Mesenteric fat pad (tissue), 1 donor: ENCODE results near the gene HAO2. TPM values are rescaled to one million over a fixed set of nuclear protein-coding genes. Genes with fewer than 3 reads are reported as not detected.
"Not testable (repeated sequence)": the region's sequence is repeated elsewhere in the genome, so short reads cannot be mapped to it uniquely, and the experiment has no call there.

Experiments used
- DNase-seq: peaks from one replicate; pipeline ENCODE4 v3.0.0-alpha.2; 2020; ENCODE audit warnings: low spot score
- long read RNA-seq: library from polyadenylated mRNA; unstranded; transcript quantifications from one replicate; pipeline ENCODE4 v2.0.0, GENCODE V29; 2020
- total RNA-seq: library from RNA; stranded (reverse); fragmentation: NEBNext Ultra II Directional; extraction: Animal tissue kit (Norgen Biotek cat#: 25700); gene quantifications from one replicate; pipeline ENCODE4 v1.2.1, GENCODE V29; 2021
- donor health status: DM: yes; HTN: yes; CAD: no.

Gene HAO2
- not detected for total RNA-seq
- long read RNA-seq = 0 reads

GRCh38 chr1:119368554-119368953 lies at the start of gene HAO2:
HAO2 (plus strand) TSS chr1:119368785; CDS start chr1:119381086, 12,301 bp downstream.
- DNase-seq = no peak

- DNase-seq = no peak
These were observed 48.5 kb upstream of the HAO2 start for GRCh38 chr1:119320100-119320499.

GRCh38 chr1:119321666-119322419 lies 46.7 kb upstream of the HAO2 start:
- no peak for DNase-seq

- DNase-seq = no peak
These were observed 45.2 kb upstream of the HAO2 start for GRCh38 chr1:119323216-119323982.

- no peak for DNase-seq
These were observed 44.4 kb upstream of the HAO2 start for GRCh38 chr1:119324198-119324597.

GRCh38 chr1:119326251-119326650 lies 42.3 kb upstream of the HAO2 start:
- DNase-seq = no peak

- no peak for DNase-seq
These were observed 41.5 kb upstream of the HAO2 start for GRCh38 chr1:119327094-119327449.

GRCh38 chr1:119327450-119328155 lies 41.0 kb upstream of the HAO2 start:
- DNase-seq = no peak

- no peak for DNase-seq
These were observed 38.8 kb upstream of the HAO2 start for GRCh38 chr1:119329541-119330461.

- no peak for DNase-seq
These were observed 38.0 kb upstream of the HAO2 start for GRCh38 chr1:119330466-119331189.

- no peak for DNase-seq
These were observed 37.4 kb upstream of the HAO2 start for GRCh38 chr1:119331190-119331515.

GRCh38 chr1:119331915-119332314 lies 36.7 kb upstream of the HAO2 start:
- DNase-seq = no peak

- DNase-seq = no peak
These were observed 36.0 kb upstream of the HAO2 start for GRCh38 chr1:119332622-119333021.

- DNase-seq = no peak
These were observed 35.3 kb upstream of the HAO2 start for GRCh38 chr1:119333163-119333896.

- DNase-seq = not testable (repeated sequence)
These were observed 34.7 kb upstream of the HAO2 start for GRCh38 chr1:119333897-119334250.

- no peak for DNase-seq
These were observed 31.7 kb upstream of the HAO2 start for GRCh38 chr1:119336848-119337247.

- DNase-seq = no peak
These were observed 30.6 kb upstream of the HAO2 start for GRCh38 chr1:119338004-119338403.

- no peak for DNase-seq
These were observed 29.8 kb upstream of the HAO2 start for GRCh38 chr1:119338757-119339156.

GRCh38 chr1:119340861-119341261 lies 27.7 kb upstream of the HAO2 start:
- DNase-seq = no peak
